ENCODE data around the gene FGD6.

FGD6 gene

DNA sequence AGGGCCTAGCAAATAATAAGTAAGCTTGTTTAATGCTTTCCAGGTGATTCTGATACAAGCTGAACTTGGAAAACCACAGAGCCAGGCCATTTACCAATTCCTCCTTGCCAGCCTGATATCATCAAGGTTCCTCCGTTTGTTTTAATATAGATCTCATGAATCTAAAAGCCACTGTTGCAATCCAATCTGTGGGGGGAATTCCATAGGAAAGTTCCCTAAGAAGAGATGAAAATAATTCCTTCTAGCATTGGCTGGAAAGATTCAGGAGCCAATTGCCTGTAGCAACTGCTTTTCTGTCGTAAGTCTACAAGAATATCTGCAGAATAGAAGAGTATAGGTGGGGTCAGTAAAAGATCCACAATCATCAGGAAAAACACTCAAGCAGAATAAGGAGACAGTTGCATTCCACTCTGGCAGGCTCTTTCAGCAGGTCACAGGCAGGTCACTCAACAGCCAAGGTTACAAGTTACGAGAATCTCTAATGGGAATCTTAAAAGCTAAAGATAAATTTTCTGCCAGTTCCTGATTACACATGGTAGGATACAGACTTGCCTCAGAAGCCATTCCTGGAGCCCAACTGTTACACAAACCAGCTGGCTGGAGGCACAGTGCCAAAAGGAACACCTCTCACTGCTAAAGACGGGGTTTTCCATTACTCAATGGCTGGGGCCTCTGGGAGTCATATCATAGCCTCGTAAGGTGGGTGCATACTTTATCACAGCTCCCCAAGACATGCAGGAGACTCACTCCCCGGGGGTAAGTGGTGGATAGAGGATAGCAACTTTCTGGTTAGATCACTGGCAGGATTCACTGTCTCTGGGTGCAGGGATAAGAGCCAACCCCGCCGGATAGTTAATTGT, 43.6 kb downstream of the FGD6 start:
- TF ChIP-seq, protein P1, sequence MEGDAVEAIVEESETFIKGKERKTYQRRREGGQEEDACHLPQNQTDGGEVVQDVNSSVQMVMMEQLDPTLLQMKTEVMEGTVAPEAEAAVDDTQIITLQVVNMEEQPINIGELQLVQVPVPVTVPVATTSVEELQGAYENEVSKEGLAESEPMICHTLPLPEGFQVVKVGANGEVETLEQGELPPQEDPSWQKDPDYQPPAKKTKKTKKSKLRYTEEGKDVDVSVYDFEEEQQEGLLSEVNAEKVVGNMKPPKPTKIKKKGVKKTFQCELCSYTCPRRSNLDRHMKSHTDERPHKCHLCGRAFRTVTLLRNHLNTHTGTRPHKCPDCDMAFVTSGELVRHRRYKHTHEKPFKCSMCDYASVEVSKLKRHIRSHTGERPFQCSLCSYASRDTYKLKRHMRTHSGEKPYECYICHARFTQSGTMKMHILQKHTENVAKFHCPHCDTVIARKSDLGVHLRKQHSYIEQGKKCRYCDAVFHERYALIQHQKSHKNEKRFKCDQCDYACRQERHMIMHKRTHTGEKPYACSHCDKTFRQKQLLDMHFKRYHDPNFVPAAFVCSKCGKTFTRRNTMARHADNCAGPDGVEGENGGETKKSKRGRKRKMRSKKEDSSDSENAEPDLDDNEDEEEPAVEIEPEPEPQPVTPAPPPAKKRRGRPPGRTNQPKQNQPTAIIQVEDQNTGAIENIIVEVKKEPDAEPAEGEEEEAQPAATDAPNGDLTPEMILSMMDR (IDR thresholded peaks at IDR 0.05; ENCODE audit: unreplicated experiment in 3 of 3) = no peak
- no peaks in the 10 kb centered on the region for H3K27me3 Mint-ChIP-seq (ENCODE audit: low read depth)
- H3K4me3 Mint-ChIP-seq = peak overlapping the region in 1 of 3 experiments; percentile 40
- H3K27ac Mint-ChIP-seq = peak overlapping the region; percentile 76 to 86 (median 84)
- no peaks in the 10 kb centered on the region for H3K9me3 Mint-ChIP-seq
- H3K36me3 Mint-ChIP-seq (ENCODE audit: low read depth) = peaks cover 26% of the 10 kb centered on the region
- peaks cover 26% of the 10 kb centered on the region for H3K4me1 Mint-ChIP-seq

DNA sequence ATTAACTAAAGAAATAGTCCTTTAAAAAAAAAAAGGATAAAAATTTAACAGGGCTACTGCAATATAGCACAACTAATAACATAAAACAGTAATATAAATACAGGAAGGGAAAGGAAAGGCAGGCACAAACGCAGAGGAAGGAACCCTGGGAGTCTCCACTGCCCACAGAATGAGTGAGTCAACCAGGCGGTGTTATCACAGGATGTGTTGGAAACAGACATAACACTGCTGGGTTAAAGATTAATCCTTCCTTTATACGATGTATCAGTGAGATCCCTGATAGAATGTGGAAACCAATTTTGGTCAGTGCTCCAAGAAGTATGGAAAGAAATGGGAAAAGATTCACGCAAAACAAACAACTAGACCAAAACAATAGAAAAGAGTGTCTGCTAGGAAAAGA, 47.9 kb downstream of the FGD6 start:
- Mint-ChIP-seq H3K27ac (peak overlapping the region; percentile 37 to 75 (median 38)), H3K4me1 (peaks cover 31% of the 10 kb centered on the region), H3K27me3 (ENCODE audit: low read depth) (no peaks in the 10 kb centered on the region), H3K36me3 (ENCODE audit: low read depth) (peaks cover 35% of the 10 kb centered on the region), H3K4me3 (no peak overlapping the region), H3K9me3 (no peaks in the 10 kb centered on the region)
- TF ChIP-seq, protein P1 (IDR thresholded peaks at IDR 0.05; ENCODE audit: unreplicated experiment in 3 of 3) = no peak

DNA sequence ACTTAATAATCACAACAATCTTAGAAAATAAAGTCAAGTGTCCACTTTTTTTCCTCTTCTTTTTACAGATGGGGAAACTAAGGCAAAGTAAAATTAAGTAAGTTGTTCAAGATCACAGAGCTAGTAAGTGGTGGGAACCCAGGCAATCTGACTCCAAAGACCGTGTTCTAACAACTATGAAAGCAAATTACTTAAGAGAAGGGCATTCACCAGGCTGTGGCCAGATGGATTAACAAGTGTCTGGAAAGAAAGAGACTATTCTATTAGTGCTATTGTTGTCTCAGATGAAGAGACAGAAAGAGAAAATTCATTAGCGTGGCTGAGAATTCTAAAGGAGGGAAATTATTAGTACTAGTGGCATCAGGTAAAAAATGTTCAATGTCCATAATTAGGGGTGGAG, 48.5 kb downstream of the FGD6 start:
- H3K27me3 Mint-ChIP-seq (ENCODE audit: low read depth) = no peaks in the 10 kb centered on the region
- H3K9me3 Mint-ChIP-seq = no peaks in the 10 kb centered on the region
- peak overlapping the region; percentile 2 to 38 (median 24) for H3K27ac Mint-ChIP-seq
- H3K4me1 Mint-ChIP-seq = peaks cover 31% of the 10 kb centered on the region
- H3K36me3 Mint-ChIP-seq (ENCODE audit: low read depth) = peaks cover 35% of the 10 kb centered on the region
- H3K4me3 Mint-ChIP-seq = no peak overlapping the region
- TF ChIP-seq, protein P1 (IDR thresholded peaks at IDR 0.05; ENCODE audit: unreplicated experiment in 3 of 3) = no peak

DNA sequence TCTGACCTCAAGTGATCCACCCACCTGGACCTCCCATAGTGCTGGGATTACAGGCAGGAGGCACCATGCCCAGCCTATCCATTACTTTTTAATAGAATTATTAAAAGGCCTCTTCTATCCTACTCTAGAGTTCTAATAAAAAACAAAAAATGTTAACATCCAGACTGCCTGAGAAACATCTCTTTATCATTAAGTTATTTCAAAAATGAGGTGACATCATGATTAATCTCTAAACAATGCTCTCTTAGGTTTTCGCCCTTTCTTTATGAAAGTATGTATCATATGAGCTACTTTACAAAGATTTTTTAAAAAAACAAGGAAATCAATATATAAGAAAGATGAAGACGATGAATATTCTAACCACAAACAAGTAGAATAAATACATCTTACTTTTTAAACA, 52.6 kb downstream of the FGD6 start:
- TF ChIP-seq, protein P1 (IDR thresholded peaks at IDR 0.05; ENCODE audit: unreplicated experiment in 3 of 3) = no peak
- peaks cover 25% of the 10 kb centered on the region for H3K4me1 Mint-ChIP-seq

DNA sequence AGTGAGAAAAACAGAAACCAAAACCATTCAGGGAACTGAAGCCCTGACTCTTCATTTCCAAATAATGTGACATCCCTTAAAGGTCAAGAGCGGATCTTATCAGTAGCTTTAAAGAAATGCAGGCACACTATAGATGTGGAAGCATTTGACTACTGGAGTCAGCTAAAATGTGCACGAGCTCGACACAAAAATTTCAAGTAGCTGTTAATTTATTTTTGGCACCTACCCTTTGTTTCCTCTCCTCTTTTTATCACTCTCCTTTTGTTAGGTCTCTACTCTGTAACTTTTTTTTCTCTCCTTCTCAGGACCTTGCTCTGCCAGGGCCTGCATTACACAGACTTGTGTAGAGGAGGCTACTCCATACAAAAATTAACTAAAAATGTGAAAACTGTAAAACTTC, 58.3 kb downstream of the FGD6 start:
- Mint-ChIP-seq H3K4me1 (peaks cover 11% of the 10 kb centered on the region), H3K36me3 (ENCODE audit: low read depth) (peaks cover 26% of the 10 kb centered on the region), H3K4me3 (no peak overlapping the region), H3K27me3 (ENCODE audit: low read depth) (no peaks in the 10 kb centered on the region), H3K9me3 (no peaks in the 10 kb centered on the region), H3K27ac (no peak overlapping the region)
- TF ChIP-seq, protein P1 (IDR thresholded peaks at IDR 0.05; ENCODE audit: unreplicated experiment in 3 of 3) = no peak

More for the DNA sequence above, 52.6 kb downstream of the FGD6 start:
- Mint-ChIP-seq H3K27me3 (ENCODE audit: low read depth) (no peaks in the 10 kb centered on the region), H3K36me3 (ENCODE audit: low read depth) (peaks cover 25% of the 10 kb centered on the region), H3K9me3 (no peaks in the 10 kb centered on the region), H3K4me3 (peak overlapping the region; percentile 66 to 73 (median 68)), H3K27ac (peak overlapping the region; percentile 2 to 52 (median 22))

DNA sequence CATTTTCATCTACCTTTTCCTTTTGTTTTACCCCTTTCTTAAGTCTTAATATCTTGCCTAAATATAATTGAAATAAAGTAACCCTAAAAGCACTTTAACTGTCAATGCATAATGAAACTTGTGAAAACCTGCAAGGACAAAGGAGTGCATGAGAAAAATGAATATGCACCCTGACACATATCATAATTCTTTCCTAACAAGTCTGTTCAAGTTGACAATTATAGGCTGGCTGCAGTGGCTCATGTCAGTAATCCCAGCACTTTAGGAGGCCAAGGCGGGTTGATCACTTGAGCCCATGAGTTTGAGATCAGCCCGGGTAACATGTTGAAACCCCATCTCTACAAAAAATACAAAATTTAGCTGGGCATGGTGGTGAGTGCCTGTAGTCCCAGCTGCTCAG, 65.4 kb downstream of the FGD6 start:
- Mint-ChIP-seq H3K4me3 (no peak overlapping the region), H3K36me3 (ENCODE audit: low read depth) (peaks cover 26% of the 10 kb centered on the region), H3K27ac (no peak overlapping the region), H3K4me1 (peaks cover 7% of the 10 kb centered on the region), H3K9me3 (no peaks in the 10 kb centered on the region), H3K27me3 (ENCODE audit: low read depth) (no peaks in the 10 kb centered on the region)
- TF ChIP-seq, protein P1 (IDR thresholded peaks at IDR 0.05; ENCODE audit: unreplicated experiment in 3 of 3) = no peak

Measured in nephron (organoid).